Karpas-422 (cell line): ENCODE results near the gene COL4A4. TPM values are rescaled to one million over a fixed set of nuclear protein-coding genes. Genes with fewer than 3 reads are reported as not detected.
A peak's percentile ranks its signal among the peaks of the same experiment; 100 is the strongest.

Experiments used
- DNase-seq: peaks from one replicate; pipeline ENCODE4 v3.0.0-alpha.2; 2015
- H2AFZ ChIP-seq: fragments of 200-600 bp; sonication (generic); 2 replicates; pipeline ENCODE4 v1.6.1; 2014; ENCODE audit warnings: antibody characterized with exemption, low read length, mixed read lengths
- H3K27ac ChIP-seq: fragments of 200-600 bp; sonication (generic); 2 replicates; pipeline ENCODE4 v1.5.1; 2014; ENCODE audit warnings: mild to moderate bottlenecking, low read length, moderate library complexity
- H3K27me3 ChIP-seq: fragments of 200-600 bp; sonication (generic); 2 replicates; pipeline ENCODE4 v1.6.1; 2014; ENCODE audit warnings: low read length, mixed read lengths
- H3K36me3 ChIP-seq: fragments of 200-600 bp; sonication (generic); 2 replicates; pipeline ENCODE4 v1.6.1; 2014; ENCODE audit warnings: low read length, mixed read lengths; ENCODE audit not compliant: insufficient read depth
- H3K4me1 ChIP-seq: fragments of 200-600 bp; sonication (generic); 2 replicates; pipeline ENCODE4 v1.6.1; 2014; ENCODE audit warnings: mild to moderate bottlenecking, low read length, mixed read lengths
- H3K4me2 ChIP-seq: fragments of 200-600 bp; sonication (generic); 2 replicates; pipeline ENCODE4 v1.6.1; 2014; ENCODE audit warnings: low read length, low read depth, mild to moderate bottlenecking; ENCODE audit not compliant: poor library complexity, severe bottlenecking
- H3K4me3 ChIP-seq: fragments of 200-600 bp; sonication (generic); 2 replicates; pipeline ENCODE4 v1.5.1; 2014; ENCODE audit warnings: mild to moderate bottlenecking, antibody characterized with exemption, low read length, mixed read lengths
- H3K79me2 ChIP-seq: fragments of 200-600 bp; sonication (generic); 2 replicates; pipeline ENCODE4 v1.6.1; 2014; ENCODE audit warnings: mild to moderate bottlenecking, low read length, mixed read lengths
- H3K9ac ChIP-seq: fragments of 200-600 bp; sonication (generic); 2 replicates; pipeline ENCODE4 v1.6.0; 2014; ENCODE audit warnings: low read length
- H3K9me2 ChIP-seq: fragments of 200-600 bp; sonication (generic), shearing (Covaris generic); replicated peaks from 2 replicates; pipeline ENCODE4 v1.6.0; 2014; ENCODE audit warnings: mild to moderate bottlenecking, low read length, moderate library complexity; ENCODE audit not compliant: insufficient read depth
- H3K9me3 ChIP-seq: fragments of 300-700, 200-600 bp; sonication (generic); 2 replicates; pipeline ENCODE4 v1.6.1; 2014; ENCODE audit warnings: low read length, mixed read lengths
- H4K20me1 ChIP-seq: fragments of 200-600 bp; sonication (generic); 2 replicates; pipeline ENCODE4 v1.6.1; 2014; ENCODE audit warnings: mild to moderate bottlenecking, antibody characterized with exemption, low read length, low read depth; ENCODE audit not compliant: insufficient read depth
- total RNA-seq: library from RNA; depleted of rRNA; stranded (reverse); fragments of >200 nt; shearing (Covaris generic); gene quantifications from 2 replicates; pipeline ENCODE4 v1.2.3, GENCODE V29; 2014; ENCODE audit warnings: low replicate concordance

COL4A4 gene
- total RNA-seq, 1 experiment from 2014 or later = 0.41 TPM

- Histone ChIP-seq H4K20me1 (no peaks in the 10 kb centered on the region), H3K9ac (no peak overlapping the region), H3K27me3 (no peaks in the 10 kb centered on the region), H3K4me2 (no peak overlapping the region), H3K4me1 (no peaks in the 10 kb centered on the region), H2AFZ (no peak overlapping the region), H3K27ac (no peak overlapping the region), H3K9me3 (no peaks in the 10 kb centered on the region), H3K4me3 (no peak overlapping the region), H3K9me2 (no peaks in the 10 kb centered on the region), H3K36me3 (no peaks in the 10 kb centered on the region), H3K79me2 (no peaks in the 10 kb centered on the region)
- no peak for DNase-seq
These were observed 40.3 kb downstream of the COL4A4 start for GRCh38 chr2:227123697-227124096.

- Histone ChIP-seq H3K36me3 (no peaks in the 10 kb centered on the region), H4K20me1 (no peaks in the 10 kb centered on the region), H3K4me2 (no peak overlapping the region), H3K4me3 (no peak overlapping the region), H3K27ac (no peak overlapping the region), H3K4me1 (no peaks in the 10 kb centered on the region), H3K9ac (no peak overlapping the region), H3K79me2 (no peaks in the 10 kb centered on the region), H3K9me2 (no peaks in the 10 kb centered on the region), H2AFZ (no peak overlapping the region), H3K27me3 (no peaks in the 10 kb centered on the region), H3K9me3 (no peaks in the 10 kb centered on the region)
- DNase-seq = no peak
These were observed 45.7 kb downstream of the COL4A4 start for GRCh38 chr2:227118353-227118752.

DNA sequence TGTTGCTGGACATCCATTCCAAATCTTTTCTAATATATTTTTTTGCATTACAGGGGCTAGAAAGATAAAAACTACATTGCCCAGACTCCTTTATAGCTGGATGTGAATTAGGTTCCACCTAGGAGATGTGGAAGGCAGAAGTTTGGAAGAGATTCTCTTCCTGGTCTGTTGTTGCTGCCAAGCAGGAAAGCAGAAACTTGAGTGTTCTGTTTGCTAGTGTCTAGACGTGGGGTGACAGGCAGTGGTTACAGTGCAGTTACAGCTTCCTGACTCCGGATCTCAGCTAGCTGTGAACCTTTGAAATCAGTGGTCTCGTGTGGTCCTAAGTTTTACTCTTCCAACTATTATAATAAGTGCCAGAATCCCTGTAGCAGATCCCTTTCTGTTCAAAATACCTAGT is 46.2 kb downstream of the COL4A4 start:
- Histone ChIP-seq H2AFZ (no peak overlapping the region), H3K4me3 (no peak overlapping the region), H3K4me2 (no peak overlapping the region), H3K4me1 (no peaks in the 10 kb centered on the region), H3K36me3 (no peaks in the 10 kb centered on the region), H4K20me1 (no peaks in the 10 kb centered on the region), H3K9me3 (no peaks in the 10 kb centered on the region), H3K27me3 (no peaks in the 10 kb centered on the region), H3K9me2 (no peaks in the 10 kb centered on the region), H3K27ac (no peak overlapping the region), H3K9ac (no peak overlapping the region), H3K79me2 (no peaks in the 10 kb centered on the region)
- DNase-seq = no peak

GRCh38 chr2:227117027-227117426 is 47.0 kb downstream of the COL4A4 start:
- no peak overlapping the region for H3K4me2 ChIP-seq
- H3K9me3 ChIP-seq = no peaks in the 10 kb centered on the region
- H3K4me1 ChIP-seq = no peaks in the 10 kb centered on the region
- no peak overlapping the region for H2AFZ ChIP-seq
- no peaks in the 10 kb centered on the region for H3K9me2 ChIP-seq
- H3K27me3 ChIP-seq = no peaks in the 10 kb centered on the region
- no peaks in the 10 kb centered on the region for H4K20me1 ChIP-seq
- DNase-seq = no peak
- H3K4me3 ChIP-seq = no peak overlapping the region
- H3K27ac ChIP-seq = no peak overlapping the region
- no peaks in the 10 kb centered on the region for H3K79me2 ChIP-seq
- H3K36me3 ChIP-seq = no peaks in the 10 kb centered on the region
- H3K9ac ChIP-seq = no peak overlapping the region

DNA sequence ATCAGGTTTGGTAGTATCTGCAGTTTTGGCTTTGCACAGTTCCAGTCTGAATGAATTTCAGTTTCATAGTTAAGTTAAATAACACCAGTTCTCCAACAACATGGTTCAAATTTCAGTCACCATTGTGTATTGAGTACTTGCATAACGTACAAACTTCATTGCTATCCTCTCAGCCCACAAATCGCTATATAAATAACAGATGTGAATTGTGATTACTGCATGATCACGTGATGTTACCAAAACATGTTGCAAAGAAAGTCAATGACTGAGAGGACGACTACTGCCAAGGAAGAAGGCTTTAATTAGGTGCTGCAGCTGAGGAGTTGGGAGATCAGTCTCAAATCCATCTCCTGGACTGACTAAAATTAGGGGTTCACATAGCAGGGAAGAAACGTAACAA is 48.2 kb downstream of the COL4A4 start:
- H3K79me2 ChIP-seq = no peaks in the 10 kb centered on the region
- H3K4me1 ChIP-seq = no peaks in the 10 kb centered on the region
- no peak overlapping the region for H3K4me2 ChIP-seq
- H3K4me3 ChIP-seq = no peak overlapping the region
- no peaks in the 10 kb centered on the region for H3K9me3 ChIP-seq
- H3K9me2 ChIP-seq = no peaks in the 10 kb centered on the region
- H4K20me1 ChIP-seq = no peaks in the 10 kb centered on the region
- DNase-seq = no peak
- no peak overlapping the region for H3K27ac ChIP-seq
- H3K27me3 ChIP-seq = no peaks in the 10 kb centered on the region
- no peak overlapping the region for H3K9ac ChIP-seq
- no peaks in the 10 kb centered on the region for H3K36me3 ChIP-seq
- H2AFZ ChIP-seq = no peak overlapping the region

DNA sequence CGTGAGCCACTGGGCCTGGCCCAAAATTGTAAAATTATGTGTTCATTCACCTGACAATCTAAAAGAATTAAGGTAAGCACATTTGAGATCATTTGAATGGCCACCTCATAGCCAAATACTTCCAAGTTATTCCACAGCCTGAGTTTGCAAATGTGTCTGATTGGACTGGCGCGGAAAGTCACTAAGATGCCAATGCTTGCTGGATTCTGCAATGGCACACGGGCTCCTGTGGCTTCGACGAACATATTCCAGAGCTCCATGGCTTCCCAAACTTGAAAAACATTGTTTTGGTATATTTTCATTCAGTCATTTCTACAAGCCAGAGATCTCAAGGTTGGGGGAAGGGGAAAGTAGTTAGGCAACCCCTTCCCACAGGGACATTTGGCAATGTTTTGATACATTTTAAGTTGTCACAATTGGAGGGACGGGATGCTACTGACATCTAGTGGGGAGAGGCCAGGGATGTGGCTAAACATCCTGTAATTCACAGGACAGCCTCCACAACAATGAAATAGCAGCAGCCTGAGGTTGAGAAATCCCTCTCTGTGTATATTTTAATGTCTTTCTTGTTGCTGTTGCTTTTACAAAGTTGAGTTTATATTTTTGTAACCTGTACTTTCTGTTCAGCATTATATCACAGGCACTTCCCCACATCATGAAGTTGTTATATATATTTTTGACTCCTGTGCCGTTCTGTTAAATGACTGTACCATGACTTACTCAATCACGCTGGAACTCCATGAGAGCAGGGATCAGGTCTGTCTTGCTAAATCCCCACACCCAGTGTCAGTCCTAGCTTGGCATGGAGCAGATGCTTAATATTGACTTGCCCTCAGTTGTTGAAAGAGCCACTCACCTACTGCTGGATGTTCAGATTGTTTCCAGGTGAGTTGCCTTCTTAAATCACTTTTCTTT is 56.9 kb downstream of the COL4A4 start:
- Histone ChIP-seq H3K4me3 (no peak overlapping the region), H3K27me3 (no peaks in the 10 kb centered on the region), H3K27ac (no peak overlapping the region), H3K9me3 (no peaks in the 10 kb centered on the region), H3K4me2 (no peak overlapping the region), H2AFZ (no peak overlapping the region), H4K20me1 (no peaks in the 10 kb centered on the region), H3K36me3 (no peaks in the 10 kb centered on the region), H3K79me2 (no peaks in the 10 kb centered on the region), H3K9me2 (no peaks in the 10 kb centered on the region), H3K9ac (no peak overlapping the region), H3K4me1 (no peaks in the 10 kb centered on the region)
- peak; percentile 80 for DNase-seq

GRCh38 chr2:227103583-227103982 is 60.4 kb downstream of the COL4A4 start:
- DNase-seq = no peak
- H3K27me3 ChIP-seq = no peaks in the 10 kb centered on the region

DNA sequence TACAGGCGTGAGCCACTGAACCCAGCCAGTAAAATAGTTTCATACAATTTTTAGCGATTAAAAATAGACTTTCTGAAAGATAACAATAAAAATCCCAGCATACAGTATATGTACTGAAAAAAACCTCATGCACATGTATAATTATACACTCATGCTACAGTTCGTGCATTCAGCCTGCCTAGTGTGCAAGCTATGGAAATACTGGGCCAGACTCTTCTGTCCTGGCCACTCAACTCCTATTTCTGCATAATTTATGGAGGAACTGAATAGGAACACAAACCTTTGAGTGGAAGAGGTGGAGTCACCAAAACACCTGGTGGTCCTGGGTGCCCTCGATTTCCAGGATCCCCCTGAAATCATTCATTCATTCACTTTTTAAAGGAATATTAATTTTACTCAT is 64.7 kb downstream of the COL4A4 start:
- no peaks in the 10 kb centered on the region for H3K9me2 ChIP-seq
- H3K4me3 ChIP-seq = no peak overlapping the region
- no peaks in the 10 kb centered on the region for H3K79me2 ChIP-seq
- H3K9ac ChIP-seq = no peak overlapping the region
- no peak overlapping the region for H3K27ac ChIP-seq
- no peaks in the 10 kb centered on the region for H3K36me3 ChIP-seq
- no peaks in the 10 kb centered on the region for H4K20me1 ChIP-seq
- H3K9me3 ChIP-seq = no peaks in the 10 kb centered on the region
- H3K27me3 ChIP-seq = no peaks in the 10 kb centered on the region
- H2AFZ ChIP-seq = no peak overlapping the region
- H3K4me1 ChIP-seq = no peaks in the 10 kb centered on the region
- DNase-seq = no peak
- no peak overlapping the region for H3K4me2 ChIP-seq

More at GRCh38 chr2:227103583-227103982, 60.4 kb downstream of the COL4A4 start:
- Histone ChIP-seq H3K79me2 (no peaks in the 10 kb centered on the region), H3K36me3 (no peaks in the 10 kb centered on the region), H3K4me1 (no peaks in the 10 kb centered on the region), H3K9me3 (no peaks in the 10 kb centered on the region), H3K4me3 (no peak overlapping the region), H3K9ac (no peak overlapping the region), H4K20me1 (no peaks in the 10 kb centered on the region), H3K4me2 (no peak overlapping the region), H2AFZ (no peak overlapping the region), H3K9me2 (no peaks in the 10 kb centered on the region), H3K27ac (no peak overlapping the region)
